ENCODE measurements around the gene ZNF444.
"Not testable (repeated sequence)": the region's sequence is repeated elsewhere in the genome, so short reads cannot be mapped to it uniquely, and the experiment has no call there.

Gene ZNF444

DNA sequence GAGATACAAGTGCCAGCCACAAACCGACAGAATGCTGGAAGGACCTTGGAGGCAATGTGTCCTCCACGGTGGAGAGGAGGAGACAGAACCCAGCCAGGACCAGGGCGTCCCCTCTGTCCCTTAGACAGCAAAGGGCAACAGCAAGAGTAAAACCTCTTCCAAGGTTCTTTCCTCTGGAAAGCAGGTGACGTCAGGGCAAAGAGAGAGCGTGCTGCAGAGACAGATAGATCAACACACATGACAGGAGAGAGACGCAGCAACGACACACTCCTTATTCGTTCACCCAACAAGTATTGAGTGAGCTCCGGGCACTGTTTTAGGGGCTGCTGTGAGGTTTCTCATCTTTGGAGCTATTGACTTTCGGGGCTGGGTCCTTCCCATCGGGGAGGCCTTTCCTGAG, 33.5 kb downstream of the ZNF444 start:
- in situ Hi-C loops (cut with MboI; ENCODE audit: low sequenced_read_pairs), result no loop called here

DNA sequence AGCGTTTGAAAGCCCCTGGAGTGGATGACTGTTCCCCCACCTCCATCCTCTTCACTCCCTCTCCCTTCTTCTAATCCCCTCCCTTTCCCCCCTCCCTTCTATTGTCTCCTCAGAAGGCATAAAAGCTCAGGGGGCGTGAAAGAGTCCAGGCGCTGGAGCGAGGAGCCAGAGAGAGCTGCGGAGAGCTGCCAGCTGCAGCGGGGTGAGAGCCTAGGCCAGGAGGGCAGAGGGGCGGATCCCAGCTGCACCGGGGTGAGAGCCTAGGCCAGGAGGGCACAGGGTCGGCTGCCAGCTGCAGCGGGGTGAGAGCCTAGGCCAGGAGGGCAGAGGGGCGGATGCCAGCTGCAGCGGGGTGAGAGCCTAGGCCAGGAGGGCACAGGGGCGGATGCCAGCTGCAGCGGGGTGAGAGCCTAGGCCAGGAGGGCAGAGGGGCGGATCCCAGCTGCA, 34.8 kb downstream of the ZNF444 start, which contains the start of gene GALP:
GALP (plus strand) TSS at position 148 of the 447 bp plus-strand sequence. CDS start 1,101 bp downstream, outside the sequence.
- in situ Hi-C loops (cut with MboI; ENCODE audit: low sequenced_read_pairs), result not testable (repeated sequence)

- in situ Hi-C loops (cut with MboI; ENCODE audit: low sequenced_read_pairs), result not testable (repeated sequence)
These were observed 35.2 kb downstream of the ZNF444 start for GRCh38 chr19:56176310-56176709.

DNA sequence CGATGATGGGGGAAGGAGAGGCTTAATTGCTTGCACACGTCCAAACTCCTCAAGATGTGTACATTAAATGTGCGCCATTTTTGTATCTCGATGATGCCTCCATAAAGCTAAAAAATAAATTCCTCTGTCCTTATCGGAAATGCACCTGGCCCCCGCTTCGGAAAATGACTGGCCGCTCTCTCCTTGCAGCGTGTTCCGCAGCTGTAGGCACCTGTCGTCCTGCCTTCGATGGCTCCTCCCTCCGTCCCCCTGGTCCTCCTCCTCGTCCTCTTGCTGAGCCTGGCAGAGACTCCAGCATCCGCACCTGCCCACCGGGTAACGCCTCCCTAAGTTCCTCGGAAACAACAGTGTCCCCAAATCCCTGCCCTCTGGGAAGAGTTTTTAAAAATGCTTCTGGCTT, 35.8 kb downstream of the ZNF444 start:
- in situ Hi-C loops (cut with MboI; ENCODE audit: low sequenced_read_pairs), result no loop called here

DNA sequence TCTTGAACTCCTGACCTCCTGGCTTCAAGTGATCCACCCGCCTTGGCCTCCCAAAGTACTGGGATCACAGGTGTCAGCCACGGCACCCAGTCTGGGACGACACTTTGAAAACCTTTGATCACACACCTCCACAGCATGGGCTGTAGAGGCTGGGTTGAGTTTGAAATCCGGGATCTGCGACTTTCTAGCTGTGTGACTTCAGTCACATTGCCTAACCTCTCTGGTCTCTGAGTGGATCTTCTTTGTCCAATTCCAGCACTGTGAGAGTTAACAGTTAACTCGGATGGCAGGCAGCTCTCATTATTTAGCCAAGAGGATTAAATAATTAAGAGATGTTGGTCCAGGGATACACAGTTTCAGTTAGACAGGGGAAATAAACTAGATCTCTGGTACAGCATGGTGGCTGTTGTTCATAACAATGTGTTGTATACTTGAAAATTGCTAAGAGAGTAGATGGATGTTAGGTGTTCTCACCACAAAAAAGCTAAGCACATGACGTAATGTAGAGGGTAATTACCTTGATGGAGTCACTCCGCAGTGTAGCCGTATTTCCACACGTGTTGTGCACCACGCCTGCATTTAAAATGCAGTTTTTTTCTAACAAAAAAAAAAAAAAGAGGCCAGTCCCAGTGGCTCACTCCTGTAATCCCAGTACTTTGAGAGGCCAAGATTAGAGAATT, 36.6 kb downstream of the ZNF444 start:
- in situ Hi-C loops (cut with MboI; ENCODE audit: low sequenced_read_pairs), result no loop called here

GRCh38 chr19:56189785-56190184, 48.7 kb downstream of the ZNF444 start:
- in situ Hi-C loops (cut with MboI; ENCODE audit: low sequenced_read_pairs), result no loop called here

DNA sequence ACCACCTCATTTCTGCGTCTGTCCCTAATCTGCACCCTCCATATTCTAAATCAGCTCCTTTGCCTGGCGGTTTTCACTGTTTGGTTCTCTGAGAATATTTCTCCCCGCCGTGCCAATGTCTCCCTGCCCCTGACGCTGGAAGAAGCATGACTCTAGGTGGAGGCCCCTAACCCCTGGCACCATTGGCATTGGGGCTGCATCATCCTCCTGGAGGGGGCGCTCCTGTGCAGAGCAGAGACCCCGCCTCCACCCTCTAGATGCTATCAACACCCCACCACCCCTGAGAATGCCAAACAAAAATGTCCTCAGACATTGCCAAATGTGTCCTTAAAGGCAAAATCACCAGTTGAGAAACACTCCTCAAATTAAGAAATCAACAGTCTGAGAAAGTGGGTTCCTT, 50.0 kb downstream of the ZNF444 start:
- in situ Hi-C loops (cut with MboI; ENCODE audit: low sequenced_read_pairs), result no loop called here

- in situ Hi-C loops (cut with MboI; ENCODE audit: low sequenced_read_pairs), result no loop called here
These were observed 50.6 kb downstream of the ZNF444 start for GRCh38 chr19:56191711-56192110.

DNA sequence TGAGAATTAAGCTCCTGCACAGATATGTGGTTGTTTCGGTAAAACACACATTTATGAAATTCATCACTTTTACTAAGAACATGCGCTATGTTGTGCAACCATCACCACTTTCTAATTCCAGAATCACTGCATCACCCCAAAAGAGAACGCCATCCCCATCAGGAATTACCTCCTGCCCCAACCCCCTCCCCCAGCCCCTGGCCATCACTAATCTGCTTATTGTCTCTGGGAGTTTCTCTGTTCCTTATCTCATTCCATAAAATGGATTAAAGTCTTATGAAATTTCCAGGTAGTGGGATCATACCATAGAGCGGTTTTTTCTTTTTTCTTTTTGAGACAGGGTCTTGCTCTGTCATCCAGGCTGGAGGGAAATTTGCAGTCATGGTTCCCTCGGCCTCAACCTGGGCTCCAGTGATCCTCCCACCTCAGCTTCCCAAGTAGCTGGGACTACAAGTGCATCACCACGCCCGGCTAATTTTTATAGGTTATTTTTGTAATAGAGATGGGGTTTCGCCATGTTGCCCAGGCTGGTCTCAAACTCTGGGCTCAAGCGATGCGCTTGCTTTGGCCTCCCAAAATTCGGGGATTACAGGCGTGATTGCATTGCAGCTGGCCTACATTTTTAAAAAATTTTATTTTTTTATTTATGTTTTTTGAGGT, 53.0 kb downstream of the ZNF444 start:
- in situ Hi-C loops (cut with MboI; ENCODE audit: low sequenced_read_pairs), result no loop called here

DNA sequence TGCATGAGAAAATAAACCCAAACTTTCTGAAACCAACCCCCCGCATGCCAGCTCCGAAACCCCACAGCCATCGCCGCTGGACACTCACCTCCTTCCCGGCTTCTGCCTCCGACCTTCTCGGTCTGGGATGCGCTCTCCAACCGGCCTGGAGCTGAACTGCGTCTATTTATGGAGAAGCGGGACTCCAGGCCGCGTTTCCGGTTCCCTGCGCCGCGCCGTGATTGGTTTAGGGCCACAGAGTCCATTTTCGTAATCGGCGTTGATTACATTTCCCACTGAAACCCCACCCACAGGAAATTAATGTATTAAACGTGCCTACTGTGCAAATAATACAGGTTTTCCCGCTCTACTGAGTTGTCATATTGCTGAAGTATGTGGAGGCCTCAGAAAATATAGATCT, 56.6 kb downstream of the ZNF444 start, which contains the start of gene ZSCAN5B:
ZSCAN5B (minus strand) TSS at position 138 of the 400 bp plus-strand sequence. CDS start 4,731 bp downstream, outside the sequence.
- in situ Hi-C loops (cut with MboI; ENCODE audit: low sequenced_read_pairs), result not testable (repeated sequence)

DNA sequence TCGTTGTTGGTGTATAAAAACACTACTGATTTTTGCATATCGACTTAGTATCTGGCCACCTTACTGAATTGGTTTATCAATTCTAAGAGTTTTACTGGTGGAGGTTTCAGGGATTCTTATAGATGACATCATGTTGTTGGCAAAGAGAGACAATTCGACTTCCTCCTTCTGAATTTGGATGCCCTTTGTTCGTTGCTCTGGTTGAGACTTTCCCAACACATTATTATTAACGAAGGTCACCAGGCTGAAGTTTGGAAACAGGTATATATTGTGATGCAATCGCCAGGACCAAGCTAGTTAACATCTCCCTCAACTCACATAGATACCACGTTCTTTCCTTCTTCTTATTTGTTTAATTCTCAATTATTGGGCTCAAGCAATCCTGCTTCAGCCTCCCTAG, 58.6 kb downstream of the ZNF444 start:
- in situ Hi-C loops (cut with MboI; ENCODE audit: low sequenced_read_pairs), result no loop called here

- in situ Hi-C loops (cut with MboI; ENCODE audit: low sequenced_read_pairs), result no loop called here
These were observed 60.9 kb downstream of the ZNF444 start, which contains the start of gene ZSCAN5C for GRCh38 chr19:56201973-56202372. TSS of gene ZSCAN5C (plus strand) at chr19:56202273. CDS start at chr19:56205914, 3,641 bp downstream.

- in situ Hi-C loops (cut with MboI; ENCODE audit: low sequenced_read_pairs), result not testable (repeated sequence)
These were observed 66.5 kb downstream of the ZNF444 start for GRCh38 chr19:56207581-56207980.

- in situ Hi-C loops (cut with MboI; ENCODE audit: low sequenced_read_pairs), result no loop called here
These were observed 68.0 kb downstream of the ZNF444 start for GRCh38 chr19:56209091-56209490.

DNA sequence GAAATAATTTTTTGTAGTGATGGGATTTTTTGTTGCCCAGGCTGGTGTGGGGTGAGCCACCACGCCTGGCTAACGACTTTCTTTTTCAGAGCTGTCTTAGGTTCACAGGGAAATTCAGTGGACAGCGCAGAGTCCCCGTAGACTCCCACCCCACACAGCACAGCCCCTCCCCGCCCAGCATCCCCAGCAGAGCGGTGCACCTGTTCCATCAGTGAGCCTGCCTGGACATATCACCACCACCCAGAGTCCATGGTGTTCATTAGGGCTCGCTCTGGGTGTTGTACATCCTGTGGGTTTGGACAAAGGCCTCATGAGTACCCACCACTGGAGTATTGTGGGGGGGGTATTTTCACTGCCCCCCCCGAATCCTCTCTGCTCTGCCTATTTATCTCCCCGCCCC, 68.9 kb downstream of the ZNF444 start:
- in situ Hi-C loops (cut with MboI; ENCODE audit: low sequenced_read_pairs), result not testable (repeated sequence)
